Uterus (tissue), 2 donors: ENCODE data around the gene TCF4.

Experiments
- CTCF ChIP-seq, 4 experiments: fragments of 200-600 bp in 2 of 4; fragments of 450-650 bp in 2 of 4; sonication (generic) in 2 of 4; IDR thresholded peaks; one replicate each; pipeline ENCODE4 v1.5.1; 2016 to 2019; ENCODE audit warnings: antibody characterized with exemption in 4 of 4, mild to moderate bottlenecking in 2 of 4, moderate library complexity in 1 of 4
- POLR2A ChIP-seq, 2 donors: fragments of 450-650 bp; IDR thresholded peaks; one replicate each; pipeline ENCODE4 v1.6.1; 2016; ENCODE audit warnings: antibody characterized with exemption in 2 of 2, mild to moderate bottlenecking in 1 of 2, moderate library complexity in 1 of 2

- no peak for TF ChIP-seq POLR2A (IDR thresholded peaks at IDR 0.05)
- no peak for TF ChIP-seq CTCF (IDR thresholded peaks at IDR 0.05)
Measured at GRCh38 chr18:55287935-55288868, 299.8 kb downstream of the TCF4 start.
